Naive thymus-derived CD4-positive, alpha-beta T cell (primary cell): Measurements from ENCODE around the gene SLC19A1. TPM values are rescaled to one million over a fixed set of nuclear protein-coding genes. Genes with fewer than 3 reads are reported as not detected.
A peak's percentile ranks its signal among the peaks of the same experiment; 100 is the strongest.

Experiments used
- ATAC-seq: fragments of 150-1000 bp; cut with Tn5 transposase; 2 replicates; pipeline ENCODE4 v1.10.0; 2021; ENCODE audit warnings: mild to moderate bottlenecking, moderate library complexity
- CTCF ChIA-PET: fragments of 350-600 bp; sonication (Branson Sonifier 250); formaldehyde crosslinking; loops from one replicate; lab custom pipeline; 2021; ENCODE audit warnings: antibody characterized with exemption; lab: Charles Lee
- POLR2A ChIA-PET: fragments of 350-600 bp; sonication (Branson Sonifier 250); formaldehyde crosslinking; loops from one replicate; lab custom pipeline; 2021; ENCODE audit warnings: antibody characterized with exemption, inconsistent platforms; lab: Charles Lee
- DNase-seq, 9 donors: peaks; one replicate each; pipeline versions ENCODE4 v3.0.0 to v3.0.0-alpha.2; 2020 to 2022; ENCODE audit warnings: mixed read lengths in 1 of 9
- H3K27ac ChIP-seq: one replicate; pipeline ENCODE4 v1.7.0; 2013; ENCODE audit warnings: mild to moderate bottlenecking, low read depth, low read length, moderate library complexity
- H3K27me3 ChIP-seq, 2 donors: one replicate each; pipeline ENCODE4 v1.7.0; 2013; ENCODE audit warnings: low read length in 2 of 2, mild to moderate bottlenecking in 2 of 2, moderate library complexity in 2 of 2; ENCODE audit not compliant: control insufficient read depth in 2 of 2, insufficient read depth in 2 of 2
- H3K36me3 ChIP-seq, 3 experiments: 1 replicate in 2 of 3; 2 replicates in 1 of 3; pipeline ENCODE4 v1.7.0; 2013; ENCODE audit warnings: low read length in 3 of 3, mild to moderate bottlenecking in 3 of 3, moderate library complexity in 1 of 3; ENCODE audit not compliant: insufficient read depth in 3 of 3, control insufficient read depth in 2 of 3
- H3K4me1 ChIP-seq, 2 donors: one replicate each; pipeline ENCODE4 v1.7.0; 2013; ENCODE audit warnings: low read length in 2 of 2, mild to moderate bottlenecking in 2 of 2, moderate library complexity in 1 of 2; ENCODE audit not compliant: control insufficient read depth in 2 of 2, insufficient read depth in 2 of 2
- H3K4me3 ChIP-seq: 2 replicates; pipeline ENCODE4 v1.7.0; 2013; ENCODE audit warnings: mild to moderate bottlenecking, low read length
- H3K9me3 ChIP-seq, 3 experiments: 1 replicate in 2 of 3; 2 replicates in 1 of 3; pipeline ENCODE4 v1.7.0; 2013; ENCODE audit warnings: low read length in 3 of 3; ENCODE audit not compliant: control insufficient read depth in 2 of 3
- H3K27ac Mint-ChIP-seq, 9 donors: one replicate each; pipeline ENCODE4 v1.8.0; 2020 to 2022; ENCODE audit warnings: mixed read lengths in 9 of 9, mild to moderate bottlenecking in 8 of 9, moderate library complexity in 5 of 9, inconsistent platforms in 2 of 9
- H3K27me3 Mint-ChIP-seq, 5 donors: one replicate each; pipeline ENCODE4 v1.8.0; 2021 to 2022; ENCODE audit warnings: mixed read lengths in 5 of 5, mild to moderate bottlenecking in 1 of 5
- H3K36me3 Mint-ChIP-seq, 5 donors: one replicate each; pipeline ENCODE4 v1.8.0; 2020 to 2022; ENCODE audit warnings: mixed read lengths in 5 of 5, mild to moderate bottlenecking in 3 of 5, inconsistent platforms in 1 of 5
- H3K4me1 Mint-ChIP-seq, 7 donors: one replicate each; pipeline ENCODE4 v1.8.0; 2020 to 2022; ENCODE audit warnings: mixed read lengths in 7 of 7, mild to moderate bottlenecking in 3 of 7, inconsistent platforms in 1 of 7
- H3K4me3 Mint-ChIP-seq, 10 donors: one replicate each; pipeline ENCODE4 v1.8.0; 2020 to 2022; ENCODE audit warnings: mild to moderate bottlenecking in 10 of 10, mixed read lengths in 10 of 10, moderate library complexity in 6 of 10, inconsistent platforms in 2 of 10
- H3K9me3 Mint-ChIP-seq, 11 donors: one replicate each; pipeline ENCODE4 v1.8.0; 2020 to 2022; ENCODE audit warnings: mixed read lengths in 11 of 11, mild to moderate bottlenecking in 4 of 11, inconsistent platforms in 1 of 11, moderate library complexity in 1 of 11
- intact Hi-C, 2 donors: fragments of 100-400 bp; cut with micrococcal nuclease; formaldehyde crosslinking; loops; one replicate each; pipeline ENCODE4 v1.15.1; 2023
- polyA plus RNA-seq, 2 donors: library from polyadenylated mRNA; unstranded; fragments of 300-500 nt; fragmentation: Illumina TruSeq; gene quantifications; one replicate each; pipeline ENCODE4 v1.2.3, GENCODE V29; 2021
- total RNA-seq, 6 experiments: library from RNA in 5 of 6; stranded (reverse) in 5 of 6; gene quantifications; 1 replicate in 5 of 6; 2 replicates in 1 of 6; pipeline ENCODE4 v1.2.3 and lab custom pipeline; 2021 to 2026

The SLC19A1 gene
- total and polyA plus RNA-seq, 7 experiments from 2014 or later = 10.5 to 49.1 (median 15.6) TPM

DNA sequence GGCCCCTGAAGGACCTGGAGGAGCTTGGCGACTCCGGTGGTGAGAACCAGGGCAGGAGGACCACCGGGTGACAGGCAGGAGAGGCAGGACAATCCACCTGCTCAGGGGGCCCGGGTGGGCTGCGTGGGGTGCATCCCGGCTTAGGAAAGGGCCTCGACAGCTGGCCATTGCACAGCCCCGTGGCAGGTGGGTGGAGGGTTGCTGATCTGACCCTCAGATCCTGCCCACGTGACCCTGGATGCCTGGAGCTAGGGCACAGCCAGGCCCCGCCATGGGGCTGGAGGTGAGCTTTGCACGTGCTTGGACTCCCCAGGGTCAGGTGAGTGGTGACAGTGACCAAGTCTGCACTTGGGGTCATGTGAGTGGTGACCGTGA lies 35.5 kb upstream of the SLC19A1 start:
- no peaks in the 10 kb centered on the region for H3K9me3 ChIP-seq
- no peaks in the 10 kb centered on the region for H3K36me3 ChIP-seq
- ATAC-seq (no peak), DNase-seq (peak in 1 of 9 donors; percentile 19)
- no peaks in the 10 kb centered on the region for H3K4me1 ChIP-seq
- Mint-ChIP-seq H3K36me3 (no peaks in the 10 kb centered on the region), H3K9me3 (peaks cover 0 to 1% (median 0%) of the 10 kb centered on the region in 11 donors), H3K27ac (no peak overlapping the region), H3K4me3 (no peak overlapping the region), H3K27me3 (peaks cover 0 to under 1% (median 0%) of the 10 kb centered on the region in 5 donors), H3K4me1 (peaks cover 0 to 4% (median 0%) of the 10 kb centered on the region in 7 donors)
- no peaks in the 10 kb centered on the region for H3K27me3 ChIP-seq
- POLR2A ChIA-PET = interaction anchor here (1.1 kb wide), 1 partner anchor 11 kb away, joined by 3 read pairs; no protein-coding TSS in a partner anchor
- intact Hi-C loops = no loop called here
- H3K27ac ChIP-seq = no peak overlapping the region
- no peak overlapping the region for H3K4me3 ChIP-seq
- CTCF ChIA-PET = interaction anchor here (0.6 kb wide), 2 partner anchors 1234 to 1793 kb away, joined by 3 read pairs; no protein-coding TSS in a partner anchor

DNA sequence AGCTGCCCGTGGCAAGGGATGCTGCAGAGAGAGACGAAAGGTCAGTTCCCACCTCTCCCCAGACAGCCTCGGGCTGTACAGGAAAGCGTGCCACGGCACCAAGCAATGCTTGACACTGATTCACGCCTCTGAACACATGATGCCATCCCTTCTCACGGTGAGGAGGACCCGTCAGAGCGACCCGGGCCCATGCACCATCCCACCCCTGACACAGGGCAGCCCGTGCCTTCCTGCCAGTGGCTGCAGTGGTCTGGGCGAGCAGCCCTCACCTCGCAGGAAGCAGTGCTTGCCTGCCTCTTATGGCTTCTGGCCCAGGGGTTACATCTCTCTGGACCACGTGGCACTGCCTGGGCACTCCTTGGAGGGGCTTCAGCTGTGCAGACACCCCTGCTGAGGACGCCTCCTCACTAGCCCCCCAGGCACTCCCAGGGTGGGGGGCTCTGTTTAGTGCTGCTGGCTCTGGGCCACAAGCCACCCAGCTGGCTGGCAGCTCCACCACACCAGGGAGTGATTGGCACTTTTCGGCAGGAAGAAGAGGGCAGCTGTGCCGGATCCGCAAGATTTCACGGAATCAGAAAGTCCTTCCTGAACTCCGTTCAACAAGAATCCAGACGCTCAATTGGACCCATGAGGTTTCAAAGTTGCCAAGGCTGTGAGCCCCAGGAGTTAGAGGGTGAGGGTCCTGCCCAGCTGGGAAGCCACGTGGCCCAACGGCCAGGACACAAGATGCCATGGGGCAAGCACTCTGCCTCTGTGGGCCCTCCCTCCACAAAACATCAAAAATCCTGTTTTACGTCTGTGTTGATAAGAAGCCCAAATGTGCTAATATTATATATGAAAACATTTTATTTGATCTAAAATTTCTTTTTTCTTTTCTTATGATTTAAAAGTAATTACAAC lies 34.8 kb upstream of the SLC19A1 start:
- Mint-ChIP-seq H3K4me1 (peaks cover 0 to 4% (median 0%) of the 10 kb centered on the region in 7 donors), H3K36me3 (no peaks in the 10 kb centered on the region), H3K27me3 (peaks cover 0 to 2% (median 0%) of the 10 kb centered on the region in 5 donors), H3K4me3 (no peak overlapping the region), H3K27ac (no peak overlapping the region), H3K9me3 (no peaks in the 10 kb centered on the region)
- ChIA-PET CTCF (interaction anchor here (0.6 kb wide), 1 partner anchor 1233 kb away, joined by 3 read pairs; no protein-coding TSS in a partner anchor), POLR2A (no interaction called here)
- intact Hi-C loops = no loop called here
- H3K9me3 ChIP-seq = no peaks in the 10 kb centered on the region
- no peak overlapping the region for H3K27ac ChIP-seq
- H3K4me1 ChIP-seq = no peaks in the 10 kb centered on the region
- no peaks in the 10 kb centered on the region for H3K27me3 ChIP-seq
- H3K4me3 ChIP-seq = no peak overlapping the region
- no peaks in the 10 kb centered on the region for H3K36me3 ChIP-seq
- DNase-seq = no peak
- ATAC-seq = no peak

DNA sequence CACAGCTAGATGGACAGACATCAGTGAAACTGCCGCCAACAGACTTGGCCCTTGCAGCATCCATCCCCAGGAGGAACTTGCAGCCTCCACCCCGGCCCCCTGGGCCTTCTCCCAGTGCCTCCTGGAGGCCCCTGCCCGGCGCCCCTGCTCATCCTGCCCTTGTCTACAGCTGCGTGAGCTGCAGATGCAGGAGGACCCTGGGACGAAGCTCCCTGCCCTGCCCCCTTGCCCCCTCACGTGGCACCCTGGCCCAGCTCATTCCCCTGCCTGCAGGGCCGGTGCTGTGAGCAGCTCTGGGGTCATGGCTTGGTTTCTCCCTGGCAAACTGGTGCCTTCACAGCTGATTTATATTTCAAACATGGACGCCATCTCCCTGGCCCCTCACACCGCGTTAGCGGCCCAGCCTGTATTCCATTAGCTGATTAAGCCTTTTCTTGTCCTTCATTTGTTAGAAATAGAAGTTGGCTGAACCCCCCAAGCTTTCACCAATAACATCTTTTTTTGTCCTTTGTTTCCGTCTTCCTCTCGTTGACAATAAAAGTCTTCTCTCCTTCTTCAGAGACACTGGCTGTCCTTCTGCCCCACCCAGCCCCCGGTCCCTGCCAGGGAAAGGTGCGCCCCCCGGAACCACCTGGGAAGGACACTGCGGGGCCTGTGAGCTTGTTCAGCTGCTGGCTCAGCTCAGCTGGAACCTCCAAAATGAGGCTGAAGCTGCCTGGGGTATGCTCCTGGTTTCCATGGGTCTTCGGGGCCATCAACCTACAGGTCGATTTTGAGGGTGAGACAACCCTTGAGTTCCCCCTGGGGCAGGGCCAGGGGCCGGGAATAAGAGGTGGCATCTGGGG lies 34.0 kb upstream of the SLC19A1 start:
- no peaks in the 10 kb centered on the region for H3K9me3 ChIP-seq
- POLR2A ChIA-PET = interaction anchor here (0.6 to 0.8 kb wide), 2 partner anchors 18 to 84 kb away, joined by 3 read pairs; no protein-coding TSS in a partner anchor

DNA sequence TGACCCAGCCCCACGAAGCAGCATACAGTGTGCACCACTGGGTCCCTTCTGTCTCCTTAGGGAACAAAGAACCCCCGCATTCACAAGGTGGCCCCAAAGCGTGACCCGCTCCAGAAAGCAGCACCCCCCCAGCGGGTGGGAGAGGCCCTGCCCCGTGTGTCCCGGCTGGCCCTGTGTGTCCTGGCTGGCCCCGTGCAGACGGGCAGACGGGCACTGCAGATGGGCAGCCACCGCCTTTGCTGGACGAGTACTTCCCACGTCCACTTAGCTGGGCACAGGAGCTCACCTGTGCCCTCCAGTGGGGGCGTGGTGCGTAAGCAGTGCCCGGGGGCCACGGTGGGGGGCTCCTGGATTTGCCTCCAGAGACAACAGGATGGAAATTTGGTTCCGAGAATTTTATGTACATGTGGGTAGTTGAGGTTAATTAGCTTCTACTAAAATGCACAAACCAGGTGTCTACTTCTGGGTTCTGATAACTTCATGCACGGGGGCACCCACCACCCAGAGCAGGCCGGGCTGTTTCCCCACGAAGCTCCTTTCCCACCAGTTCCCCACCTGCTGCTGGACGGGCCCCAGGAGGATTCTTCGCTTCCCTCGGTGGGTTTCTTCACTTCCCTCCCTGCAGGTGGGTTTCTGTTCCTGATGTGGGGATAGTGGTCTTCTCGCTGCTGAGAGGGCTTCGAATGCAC lies 33.2 kb upstream of the SLC19A1 start:
- Mint-ChIP-seq H3K4me1 (peaks cover 0 to 4% (median 0%) of the 10 kb centered on the region in 7 donors), H3K4me3 (no peak overlapping the region), H3K27me3 (peaks cover 0 to 5% (median 0%) of the 10 kb centered on the region in 5 donors), H3K9me3 (no peaks in the 10 kb centered on the region), H3K36me3 (no peaks in the 10 kb centered on the region), H3K27ac (no peak overlapping the region)
- Histone ChIP-seq H3K36me3 (no peaks in the 10 kb centered on the region), H3K9me3 (no peaks in the 10 kb centered on the region), H3K4me1 (no peaks in the 10 kb centered on the region), H3K27ac (no peak overlapping the region), H3K27me3 (no peaks in the 10 kb centered on the region), H3K4me3 (no peak overlapping the region)
- intact Hi-C loops = no loop called here
- no peak for DNase-seq
- CTCF ChIA-PET = no interaction called here
- POLR2A ChIA-PET = interaction anchor here (0.8 kb wide), 1 partner anchor 18 kb away, joined by 3 read pairs; no protein-coding TSS in a partner anchor
- ATAC-seq = no peak

More for the DNA sequence above, 34.0 kb upstream of the SLC19A1 start:
- no peak overlapping the region for H3K27ac ChIP-seq
- Mint-ChIP-seq H3K36me3 (no peaks in the 10 kb centered on the region), H3K4me3 (peak overlapping the region in 1 of 10 donors; percentile 18), H3K27me3 (peaks cover 0 to 5% (median 0%) of the 10 kb centered on the region in 5 donors), H3K9me3 (no peaks in the 10 kb centered on the region), H3K4me1 (peaks cover 0 to 4% (median 0%) of the 10 kb centered on the region in 7 donors), H3K27ac (peak overlapping the region in 1 of 9 donors; percentile 38)
- H3K36me3 ChIP-seq = no peaks in the 10 kb centered on the region
- H3K4me1 ChIP-seq = no peaks in the 10 kb centered on the region
- DNase-seq = no peak
- intact Hi-C loops = no loop called here
- CTCF ChIA-PET = no interaction called here
- ATAC-seq = no peak
- H3K4me3 ChIP-seq = no peak overlapping the region
- no peaks in the 10 kb centered on the region for H3K27me3 ChIP-seq

DNA sequence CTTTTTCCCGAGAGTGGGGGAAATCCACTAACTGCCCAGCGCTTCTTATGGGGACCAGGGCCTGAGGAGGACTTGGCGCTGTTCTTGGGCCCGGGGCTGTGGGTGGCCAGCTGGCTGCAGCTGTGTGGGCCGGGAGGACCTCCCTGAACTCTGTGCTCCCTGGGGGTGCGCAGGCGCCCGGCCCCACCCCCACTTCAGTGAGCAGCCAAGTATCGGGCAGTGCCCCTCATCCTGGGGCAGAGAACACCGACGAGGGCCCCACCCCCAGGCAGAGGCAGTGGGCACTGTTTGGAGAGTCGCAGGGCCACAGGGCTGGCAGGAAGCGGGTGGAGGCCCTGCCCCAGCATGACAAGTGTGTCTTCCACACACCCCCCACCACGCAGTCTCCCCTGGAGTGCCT lies 32.5 kb upstream of the SLC19A1 start:
- peaks cover 0 to 5% (median 0%) of the 10 kb centered on the region in 5 donors for H3K27me3 Mint-ChIP-seq
- POLR2A ChIA-PET = no interaction called here
- intact Hi-C loops = no loop called here
- no peaks in the 10 kb centered on the region for H3K9me3 Mint-ChIP-seq
- Histone ChIP-seq H3K4me1 (no peaks in the 10 kb centered on the region), H3K27me3 (no peaks in the 10 kb centered on the region), H3K4me3 (no peak overlapping the region), H3K9me3 (no peaks in the 10 kb centered on the region), H3K36me3 (no peaks in the 10 kb centered on the region), H3K27ac (no peak overlapping the region)
- no peaks in the 10 kb centered on the region for H3K36me3 Mint-ChIP-seq
- H3K4me1 Mint-ChIP-seq = peaks cover 0 to 4% (median 0%) of the 10 kb centered on the region in 7 donors
- H3K4me3 Mint-ChIP-seq = no peak overlapping the region
- no peak for DNase-seq
- CTCF ChIA-PET = no interaction called here
- no peak overlapping the region for H3K27ac Mint-ChIP-seq
- ATAC-seq = no peak

DNA sequence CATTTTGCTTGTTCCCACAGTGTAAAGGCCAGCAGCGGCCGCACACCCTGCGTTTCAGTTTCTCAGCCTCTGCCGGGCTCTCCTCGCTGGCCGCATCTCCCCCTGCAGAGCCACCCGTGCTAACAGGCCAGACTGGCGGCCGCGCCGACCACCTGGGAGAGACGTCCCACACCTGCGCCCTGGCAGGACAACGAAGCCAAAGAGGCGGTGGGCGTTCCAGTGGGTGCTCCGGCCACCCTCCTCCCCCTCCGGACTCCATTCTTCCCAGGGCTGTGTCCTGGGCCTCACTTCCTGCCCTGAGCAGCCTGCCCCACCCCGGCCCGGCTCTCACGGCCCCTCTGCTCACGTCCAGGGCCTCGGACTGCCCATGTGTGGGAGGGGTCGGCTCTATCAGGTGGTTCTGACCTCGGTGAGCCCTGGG lies 31.9 kb upstream of the SLC19A1 start:
- DNase-seq = no peak
- no peak overlapping the region for H3K4me3 ChIP-seq
- POLR2A ChIA-PET = no interaction called here

More for the DNA sequence above, 31.9 kb upstream of the SLC19A1 start:
- Mint-ChIP-seq H3K4me1 (peaks cover 0 to 4% (median 0%) of the 10 kb centered on the region in 7 donors), H3K9me3 (no peaks in the 10 kb centered on the region), H3K36me3 (no peaks in the 10 kb centered on the region), H3K27ac (no peak overlapping the region), H3K27me3 (peaks cover 0 to 6% (median 0%) of the 10 kb centered on the region in 5 donors), H3K4me3 (no peak overlapping the region)
- ATAC-seq = no peak
- no peaks in the 10 kb centered on the region for H3K4me1 ChIP-seq
- intact Hi-C loops = no loop called here
- no peak overlapping the region for H3K27ac ChIP-seq
- no peaks in the 10 kb centered on the region for H3K27me3 ChIP-seq
- CTCF ChIA-PET = no interaction called here
- no peaks in the 10 kb centered on the region for H3K9me3 ChIP-seq
- no peaks in the 10 kb centered on the region for H3K36me3 ChIP-seq
